ENCODE measurements around the gene CNN2.

Gene CNN2

DNA sequence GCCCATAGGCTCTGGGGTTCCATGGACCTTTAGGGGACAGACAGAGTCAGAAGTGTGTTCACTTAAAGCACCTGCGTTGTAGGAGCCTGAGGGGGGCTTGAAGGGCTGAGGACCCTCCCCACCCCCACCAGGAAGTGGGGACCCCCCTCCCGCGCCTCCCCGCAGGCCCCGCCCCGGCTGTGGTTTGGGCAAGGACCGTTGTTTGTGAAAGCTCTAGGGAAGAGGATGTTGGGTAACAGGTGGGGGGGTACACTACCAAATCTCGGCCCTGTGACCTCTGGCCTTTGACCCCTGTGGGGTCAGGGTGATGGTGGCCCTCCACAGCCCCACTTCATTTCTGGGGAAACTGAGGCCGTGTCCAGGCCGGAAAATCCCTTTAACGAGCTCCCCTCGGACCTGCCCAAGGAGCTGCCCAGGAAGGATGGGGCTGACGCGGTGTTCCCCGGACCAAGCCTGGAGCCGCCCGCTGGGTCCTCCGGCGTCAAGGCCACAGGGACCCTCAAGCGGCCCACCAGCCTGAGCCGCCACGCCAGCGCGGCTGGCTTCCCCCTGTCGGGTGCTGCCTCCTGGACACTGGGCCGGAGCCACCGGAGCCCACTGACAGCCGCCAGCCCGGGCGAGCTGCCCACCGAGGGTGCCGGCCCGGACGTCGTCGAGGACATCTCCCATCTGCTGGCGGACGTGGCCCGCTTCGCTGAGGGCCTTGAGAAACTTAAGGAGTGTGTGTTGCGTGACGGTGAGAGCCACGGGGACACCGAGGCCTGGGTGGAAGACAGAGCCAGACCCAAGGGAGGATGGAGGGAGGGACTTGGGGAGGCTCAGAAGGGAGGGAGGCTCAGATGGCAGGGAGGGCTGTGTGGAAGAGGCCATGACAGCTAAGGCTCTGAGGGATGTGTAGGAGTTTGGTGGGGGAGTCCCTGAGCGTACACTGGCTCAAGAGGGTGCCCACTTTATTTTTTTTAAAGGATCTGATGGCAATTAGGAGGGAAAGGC is 41.9 kb downstream of the CNN2 start:
- DNase-seq: peak; percentile 78

DNA sequence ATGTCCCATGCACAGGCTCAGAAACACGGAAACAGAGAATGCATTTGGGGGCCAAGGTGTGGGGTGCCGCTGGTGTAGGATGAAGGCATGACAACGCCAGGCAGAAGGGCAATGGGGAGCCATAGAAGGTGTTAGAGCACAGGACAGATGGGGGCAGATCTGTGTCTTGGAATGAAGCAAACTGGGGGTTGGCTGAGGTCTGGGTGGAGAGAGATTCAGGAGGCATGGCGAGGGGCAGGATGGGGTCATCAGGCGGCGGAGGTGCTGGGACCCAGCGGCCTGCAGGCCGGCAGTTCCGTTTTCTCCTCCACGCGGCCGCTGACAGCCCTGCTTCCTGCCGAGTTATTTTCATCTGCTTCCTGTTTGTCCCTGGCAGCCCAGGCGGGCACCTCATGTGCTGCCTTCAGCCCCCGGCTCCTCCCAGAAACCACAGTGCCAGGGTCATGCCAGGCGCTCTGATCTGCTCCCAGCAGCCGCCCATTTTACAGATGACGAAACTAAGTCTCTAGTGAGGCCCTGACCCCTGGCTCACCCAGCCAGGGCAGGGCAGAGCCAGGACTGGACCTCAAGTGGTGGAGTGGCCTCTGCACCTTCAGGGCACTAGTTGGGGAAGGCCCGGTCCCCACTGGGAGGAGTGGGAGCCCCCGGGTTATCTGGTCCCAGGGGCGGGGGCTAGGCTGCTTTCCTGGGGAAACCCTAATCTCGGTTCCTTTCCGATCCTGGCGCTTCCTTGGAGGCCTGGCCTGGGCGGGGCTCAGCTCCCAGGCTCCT is 42.8 kb downstream of the CNN2 start:
- DNase-seq: peak; percentile 71

DNA sequence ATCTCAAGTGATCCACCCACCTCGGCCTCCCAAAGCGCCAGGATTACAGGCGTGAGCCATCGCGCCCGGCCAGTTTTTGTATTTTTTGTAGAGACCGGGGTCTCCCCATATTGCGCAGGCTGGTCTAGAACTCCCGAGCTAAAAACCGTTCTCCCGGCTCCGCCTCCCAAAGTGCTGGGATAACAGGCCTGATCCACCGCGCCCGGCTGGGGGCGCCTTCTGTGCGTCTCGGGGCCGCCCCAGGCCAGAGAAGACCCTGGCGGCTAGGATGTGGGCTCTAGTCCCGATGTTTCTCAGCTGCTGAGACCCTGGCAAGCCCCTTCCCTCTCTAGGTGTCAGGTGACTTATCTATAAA is 44.1 kb downstream of the CNN2 start:
- no peak for DNase-seq

DNA sequence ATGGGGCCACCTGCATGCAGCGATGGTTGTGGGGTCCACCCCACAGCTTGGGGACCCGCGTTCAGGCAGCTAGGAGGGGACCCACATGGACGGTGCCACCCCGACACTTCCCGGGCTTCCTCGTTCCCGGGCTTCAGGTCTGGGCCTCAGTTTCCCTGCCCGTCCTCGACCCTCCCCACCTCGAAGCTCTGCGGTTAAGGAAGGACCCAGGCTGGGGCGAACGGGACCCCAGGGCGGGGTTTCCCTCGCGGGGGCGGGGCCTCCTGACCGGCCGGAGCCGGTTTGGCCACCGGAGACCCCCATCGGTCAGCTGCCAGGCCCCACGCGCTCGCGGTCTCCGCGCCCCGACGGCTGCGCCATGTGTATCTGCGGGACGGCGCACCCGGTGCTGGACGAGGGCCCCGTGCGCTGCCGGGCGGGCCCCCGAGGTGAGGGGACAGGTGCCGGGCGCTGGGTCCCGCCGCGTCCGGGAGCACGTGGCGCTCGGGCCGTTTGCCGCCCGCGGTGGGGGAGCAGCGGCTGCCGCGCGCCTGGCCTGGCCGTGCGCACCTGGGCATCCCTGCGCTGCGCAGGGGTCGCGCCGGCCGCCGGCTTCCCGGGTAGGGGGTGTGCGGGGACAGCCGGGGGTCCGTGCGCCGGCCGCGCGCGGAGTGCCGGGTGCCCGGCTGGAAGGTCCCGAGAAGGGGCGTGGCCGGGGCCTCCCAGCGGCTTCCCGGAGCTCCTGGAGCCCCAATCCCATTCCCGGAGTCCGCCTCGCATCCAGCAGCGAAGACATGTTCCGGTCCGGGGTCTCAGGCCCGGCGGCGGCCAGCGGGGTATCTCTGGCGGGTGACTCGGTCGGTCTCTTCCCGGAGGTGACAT is 44.8 kb downstream of the CNN2 start:
- DNase-seq: no peak

DNA sequence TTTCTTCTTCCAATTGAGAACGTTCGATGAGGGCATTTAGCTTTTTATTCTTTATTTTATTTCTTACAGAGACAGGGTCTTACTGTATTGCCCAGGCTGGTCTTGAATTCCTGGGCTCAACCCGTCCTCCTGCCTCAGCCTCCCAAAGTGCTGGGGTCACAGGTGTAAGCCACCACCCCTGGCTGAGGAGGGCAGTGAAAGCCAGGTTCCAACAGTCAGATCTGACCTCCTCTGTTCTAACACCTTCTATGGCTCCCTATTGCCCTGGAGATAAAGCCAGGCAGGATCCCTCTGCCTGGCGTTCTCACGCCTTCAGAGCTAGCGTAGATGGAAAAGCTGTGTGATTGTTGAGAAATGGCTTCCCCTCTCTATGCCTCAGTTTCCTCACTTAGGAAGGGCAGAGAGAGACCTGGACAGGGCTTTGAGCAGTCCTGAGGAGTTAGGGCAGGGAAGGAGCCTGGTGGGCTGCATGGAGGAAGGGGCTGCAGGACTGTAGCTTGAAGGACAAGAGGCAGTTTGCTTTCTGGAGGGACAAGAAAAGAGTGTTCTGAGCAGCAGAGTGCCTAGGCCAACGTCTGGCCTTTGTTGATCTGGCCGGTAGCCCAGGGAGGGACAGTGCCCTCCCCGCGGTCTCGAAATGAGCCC is 46.1 kb downstream of the CNN2 start:
- DNase-seq: no peak

DNA sequence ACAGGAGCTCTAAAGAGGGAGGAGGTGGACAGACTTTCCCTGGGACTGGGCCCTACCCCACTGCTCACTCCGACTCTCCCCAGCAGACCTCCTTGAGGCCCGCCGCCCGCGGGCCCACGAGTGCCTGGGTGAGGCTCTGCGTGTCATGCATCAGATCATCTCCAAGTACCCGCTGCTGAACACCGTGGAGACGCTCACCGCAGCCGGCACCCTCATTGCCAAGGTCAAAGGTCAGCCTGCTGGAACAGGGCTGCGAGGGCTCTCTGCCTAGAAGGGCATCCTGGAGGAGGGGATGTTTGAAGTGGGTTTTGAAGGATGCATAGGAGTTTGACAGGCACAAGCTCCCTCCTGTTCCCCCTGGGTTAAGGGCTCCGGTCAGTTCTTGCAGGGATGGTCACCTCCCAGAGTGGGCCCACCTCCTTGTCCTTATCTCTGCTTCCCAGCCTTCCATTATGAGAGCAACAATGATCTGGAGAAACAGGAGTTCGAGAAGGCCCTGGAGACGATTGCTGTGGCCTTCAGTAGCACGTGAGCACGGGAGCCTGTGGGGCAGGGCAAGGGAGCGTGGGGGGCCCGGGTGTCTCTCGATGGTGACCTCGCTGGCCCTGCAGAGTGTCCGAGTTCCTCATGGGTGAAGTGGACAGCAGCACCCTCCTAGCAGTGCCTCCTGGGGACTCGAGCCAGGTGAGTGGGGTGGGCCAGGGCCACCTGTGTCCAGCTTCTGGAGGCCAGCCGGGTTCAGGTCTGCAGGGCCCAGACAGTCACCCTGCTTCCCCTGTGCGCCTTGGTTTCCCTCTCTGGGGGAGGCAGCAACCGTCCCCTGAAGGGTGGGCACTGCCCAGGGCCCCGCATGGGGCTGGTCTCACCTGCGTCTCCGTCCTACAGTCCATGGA is 46.9 kb downstream of the CNN2 start:
- peak; percentile 31 for DNase-seq

DNA sequence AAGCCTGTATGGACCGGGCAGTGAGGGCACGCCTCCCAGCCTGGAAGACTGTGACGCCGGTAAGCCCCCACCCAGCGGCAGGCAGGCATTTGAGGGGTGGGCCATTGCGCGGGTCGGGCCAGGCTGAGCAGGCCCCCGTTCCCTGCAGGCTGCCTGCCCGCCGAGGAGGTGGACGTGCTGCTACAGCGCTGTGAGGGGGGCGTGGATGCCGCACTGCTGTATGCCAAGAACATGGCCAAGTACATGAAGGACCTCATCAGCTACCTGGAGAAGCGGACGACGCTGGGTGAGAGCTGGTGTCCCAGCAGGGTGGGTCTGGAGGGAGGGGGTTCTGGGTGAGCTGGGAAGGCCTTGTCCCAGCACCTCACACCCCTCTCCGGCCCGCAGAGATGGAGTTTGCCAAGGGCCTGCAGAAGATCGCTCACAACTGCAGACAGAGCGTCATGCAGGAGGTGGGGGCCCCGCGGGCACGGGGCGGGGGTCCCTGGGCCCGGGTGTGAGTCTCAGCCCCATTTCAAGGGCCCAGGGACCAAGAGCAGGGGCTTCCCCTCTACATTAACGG is 47.6 kb downstream of the CNN2 start:
- peak; percentile 37 for DNase-seq

DNA sequence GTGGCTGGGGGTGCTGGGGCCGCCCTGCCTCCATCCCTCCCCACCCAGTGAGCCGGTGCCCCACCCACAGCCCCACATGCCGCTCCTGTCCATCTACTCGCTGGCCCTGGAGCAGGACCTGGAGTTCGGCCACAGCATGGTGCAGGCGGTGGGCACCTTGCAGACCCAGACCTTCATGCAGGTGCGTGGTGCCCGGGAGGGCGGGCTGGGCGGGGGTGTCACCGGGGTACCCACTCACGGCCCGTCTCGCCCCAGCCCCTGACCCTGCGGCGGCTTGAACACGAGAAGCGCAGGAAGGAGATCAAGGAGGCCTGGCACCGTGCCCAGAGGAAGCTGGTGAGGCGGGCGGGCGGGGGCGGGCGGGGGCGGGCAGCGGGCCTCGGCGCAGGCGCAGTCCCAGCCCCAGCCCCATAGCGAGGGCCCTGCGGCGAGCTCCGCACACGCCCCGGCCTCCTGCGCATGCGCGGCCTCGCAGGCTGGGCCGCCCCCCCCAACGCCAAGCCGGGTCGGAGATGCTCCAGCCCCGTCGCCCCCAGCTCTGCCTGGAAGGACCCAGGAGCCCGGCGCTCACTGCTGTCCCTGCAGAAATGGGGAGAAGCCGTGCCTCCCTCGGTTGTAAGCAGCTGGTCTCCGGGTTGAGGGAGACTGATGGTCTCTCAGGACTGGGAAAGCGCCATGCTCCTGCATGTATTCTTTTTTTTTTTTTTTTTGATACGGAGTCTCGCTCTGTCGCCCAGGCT is 48.3 kb downstream of the CNN2 start:
- peak; percentile 91 for DNase-seq

DNA sequence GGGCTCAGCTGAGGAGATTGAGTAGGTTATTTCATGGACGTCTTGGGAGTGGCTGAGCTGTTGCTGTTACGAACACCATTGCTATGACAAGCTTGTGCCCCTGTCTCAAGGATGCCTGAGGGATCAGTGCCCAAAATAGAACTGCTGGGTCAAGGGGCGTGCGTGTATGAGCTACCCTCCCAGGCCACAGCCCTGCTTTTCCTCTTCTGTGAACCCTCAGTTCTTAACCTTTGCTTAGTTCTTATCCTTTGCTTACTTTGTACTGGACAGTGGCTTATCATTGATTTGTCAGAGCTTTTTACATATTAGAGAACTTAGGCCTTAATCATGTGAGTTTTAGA is 49.6 kb downstream of the CNN2 start:
- DNase-seq: no peak

DNA sequence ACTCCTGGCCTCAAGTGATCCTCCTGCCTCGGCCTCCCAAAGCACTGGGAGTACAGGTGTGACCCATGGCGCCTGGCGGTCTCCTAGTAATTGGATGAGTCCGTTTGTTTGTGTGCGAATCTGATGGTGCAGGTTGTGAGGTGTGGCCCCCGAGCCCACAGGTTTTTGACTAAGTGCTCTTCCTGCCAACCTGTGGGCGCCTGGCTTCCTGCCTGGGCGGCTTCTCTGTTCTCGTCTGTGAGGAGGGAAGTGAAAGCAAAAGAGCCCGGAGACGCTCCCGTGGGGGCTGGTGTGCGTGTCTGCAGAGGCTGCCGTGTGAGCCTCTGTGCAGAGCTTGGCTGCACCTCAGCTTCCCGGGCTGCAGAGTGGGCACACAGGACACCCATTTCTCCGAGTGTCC is 50.5 kb downstream of the CNN2 start:
- DNase-seq: peak; percentile 89

DNA sequence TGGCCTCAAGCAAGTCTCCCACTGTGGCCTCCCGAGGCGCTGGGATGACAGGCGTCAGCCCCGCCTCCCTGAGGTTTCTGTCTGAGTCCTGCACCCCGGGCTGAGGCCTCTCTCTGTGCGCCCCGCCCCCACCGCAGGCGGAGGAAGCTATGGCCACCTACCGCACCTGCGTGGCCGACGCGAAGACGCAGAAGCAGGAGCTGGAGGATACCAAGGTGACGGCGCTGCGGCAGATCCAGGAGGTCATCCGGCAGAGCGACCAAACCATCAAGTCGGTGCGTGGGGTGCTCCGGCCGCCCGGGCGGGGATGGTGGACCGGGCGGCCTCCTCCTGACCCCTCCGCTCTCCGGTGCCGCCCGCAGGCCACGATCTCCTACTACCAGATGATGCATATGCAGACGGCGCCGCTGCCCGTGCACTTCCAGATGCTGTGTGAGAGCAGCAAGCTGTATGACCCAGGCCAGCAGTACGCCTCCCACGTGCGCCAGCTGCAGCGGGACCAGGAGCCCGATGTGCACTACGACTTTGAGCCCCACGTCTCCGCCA is 53.2 kb downstream of the CNN2 start:
- DNase-seq: peak; percentile 84

DNA sequence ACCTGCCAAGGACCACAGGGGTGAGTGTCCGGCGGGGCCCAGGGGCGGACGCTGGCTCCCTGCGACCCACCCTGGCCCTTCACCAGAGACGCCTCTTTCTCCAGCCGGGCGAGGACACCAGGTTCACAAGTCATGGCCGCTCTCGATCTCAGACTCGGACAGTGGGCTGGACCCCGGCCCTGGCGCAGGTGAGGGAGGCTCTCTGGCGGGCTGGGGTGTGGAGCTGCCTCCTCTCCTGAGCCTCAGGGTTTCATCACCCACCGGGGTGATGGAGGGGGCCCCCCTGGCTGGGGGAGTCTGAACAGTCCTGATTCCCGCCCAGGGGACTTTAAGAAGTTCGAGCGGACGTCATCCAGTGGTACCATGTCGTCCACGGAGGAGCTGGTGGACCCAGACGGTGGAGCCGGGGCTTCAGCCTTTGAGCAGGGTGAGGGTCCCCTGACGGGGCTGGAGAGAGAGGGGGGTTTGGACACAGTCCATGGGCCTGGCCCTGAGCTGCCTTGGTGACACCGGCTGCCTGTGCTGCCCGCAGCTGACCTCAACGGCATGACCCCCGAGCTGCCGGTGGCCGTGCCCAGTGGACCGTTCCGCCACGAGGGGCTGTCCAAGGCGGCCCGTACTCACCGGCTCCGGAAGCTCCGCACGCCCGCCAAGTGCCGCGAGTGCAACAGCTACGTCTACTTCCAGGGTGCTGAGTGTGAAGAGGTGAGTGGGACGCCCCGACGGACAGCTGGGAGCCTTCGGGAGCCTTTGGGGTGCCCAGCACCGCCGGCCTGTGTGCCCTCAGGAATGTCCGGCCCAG is 54.2 kb downstream of the CNN2 start:
- no peak for DNase-seq

DNA sequence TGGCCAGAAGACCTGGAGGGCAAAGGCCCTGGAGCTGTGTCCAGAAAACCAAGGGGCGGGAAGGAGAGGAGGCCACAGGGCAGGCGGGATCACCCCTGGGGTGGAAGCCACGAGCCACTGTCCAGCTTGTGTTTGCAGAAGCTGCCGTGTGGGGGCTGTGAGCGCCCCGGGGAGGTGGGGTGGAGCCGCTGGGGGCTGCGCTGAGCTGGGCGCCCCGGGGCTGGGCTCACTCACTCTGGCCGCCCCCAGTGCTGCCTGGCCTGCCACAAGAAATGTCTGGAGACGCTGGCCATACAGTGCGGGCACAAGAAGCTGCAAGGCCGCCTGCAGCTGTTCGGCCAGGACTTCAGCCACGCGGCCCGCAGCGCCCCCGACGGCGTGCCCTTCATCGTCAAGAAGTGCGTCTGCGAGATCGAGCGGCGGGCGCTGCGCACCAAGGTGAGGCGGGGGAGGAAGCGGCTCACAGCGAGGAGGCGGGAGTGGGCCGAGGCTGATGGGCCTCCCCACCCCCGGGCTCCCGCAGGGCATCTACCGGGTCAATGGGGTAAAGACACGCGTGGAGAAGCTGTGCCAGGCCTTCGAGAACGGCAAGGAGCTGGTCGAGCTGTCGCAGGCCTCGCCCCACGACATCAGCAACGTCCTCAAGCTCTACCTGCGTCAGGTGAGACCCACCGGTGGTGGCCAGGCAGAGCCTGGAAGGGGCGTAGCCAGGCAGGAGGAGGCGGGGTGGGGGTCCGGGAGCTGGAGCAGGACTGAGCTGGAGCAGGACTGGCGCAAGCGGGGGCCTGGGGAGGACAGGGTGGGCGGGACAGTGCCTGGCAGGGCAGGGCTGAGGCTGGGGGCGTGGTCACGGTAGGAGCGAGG is 55.1 kb downstream of the CNN2 start:
- no peak for DNase-seq

DNA sequence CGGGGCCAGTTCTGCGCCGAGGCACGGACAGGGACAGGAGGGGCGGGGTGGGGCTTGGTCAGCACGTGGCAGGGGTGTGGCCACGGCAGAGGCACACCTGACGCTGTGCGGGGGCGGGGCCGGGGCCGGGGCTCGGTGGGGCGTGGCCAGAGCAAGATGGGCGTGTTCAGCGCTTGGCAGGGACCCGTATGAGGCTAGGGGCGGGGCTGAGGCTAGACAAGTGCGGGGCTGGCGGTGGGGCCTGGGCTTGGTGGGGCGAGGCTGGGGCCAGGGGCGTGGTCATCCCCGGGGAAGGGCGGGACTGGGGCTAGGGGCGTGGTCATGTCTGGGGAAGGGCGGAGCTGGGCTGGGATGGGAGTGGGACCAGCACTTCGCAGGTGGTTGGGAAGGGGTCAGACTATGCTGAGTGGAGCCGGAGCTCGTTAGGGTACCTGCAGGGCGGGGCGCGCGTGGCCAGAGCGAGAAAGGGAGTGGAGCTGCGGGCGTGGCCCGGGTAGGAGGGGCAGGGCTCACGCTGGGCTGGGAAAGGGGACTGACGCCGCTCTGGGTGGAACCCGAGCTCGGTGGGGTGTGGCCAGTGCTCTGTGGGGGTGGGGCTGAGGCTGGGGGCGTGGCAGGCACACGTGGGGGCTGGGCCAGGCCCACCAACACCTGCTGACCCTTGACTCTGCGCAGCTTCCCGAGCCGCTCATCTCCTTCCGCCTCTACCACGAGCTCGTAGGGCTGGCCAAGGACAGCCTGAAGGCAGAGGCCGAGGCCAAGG is 55.9 kb downstream of the CNN2 start:
- DNase-seq: peak; percentile 91

DNA sequence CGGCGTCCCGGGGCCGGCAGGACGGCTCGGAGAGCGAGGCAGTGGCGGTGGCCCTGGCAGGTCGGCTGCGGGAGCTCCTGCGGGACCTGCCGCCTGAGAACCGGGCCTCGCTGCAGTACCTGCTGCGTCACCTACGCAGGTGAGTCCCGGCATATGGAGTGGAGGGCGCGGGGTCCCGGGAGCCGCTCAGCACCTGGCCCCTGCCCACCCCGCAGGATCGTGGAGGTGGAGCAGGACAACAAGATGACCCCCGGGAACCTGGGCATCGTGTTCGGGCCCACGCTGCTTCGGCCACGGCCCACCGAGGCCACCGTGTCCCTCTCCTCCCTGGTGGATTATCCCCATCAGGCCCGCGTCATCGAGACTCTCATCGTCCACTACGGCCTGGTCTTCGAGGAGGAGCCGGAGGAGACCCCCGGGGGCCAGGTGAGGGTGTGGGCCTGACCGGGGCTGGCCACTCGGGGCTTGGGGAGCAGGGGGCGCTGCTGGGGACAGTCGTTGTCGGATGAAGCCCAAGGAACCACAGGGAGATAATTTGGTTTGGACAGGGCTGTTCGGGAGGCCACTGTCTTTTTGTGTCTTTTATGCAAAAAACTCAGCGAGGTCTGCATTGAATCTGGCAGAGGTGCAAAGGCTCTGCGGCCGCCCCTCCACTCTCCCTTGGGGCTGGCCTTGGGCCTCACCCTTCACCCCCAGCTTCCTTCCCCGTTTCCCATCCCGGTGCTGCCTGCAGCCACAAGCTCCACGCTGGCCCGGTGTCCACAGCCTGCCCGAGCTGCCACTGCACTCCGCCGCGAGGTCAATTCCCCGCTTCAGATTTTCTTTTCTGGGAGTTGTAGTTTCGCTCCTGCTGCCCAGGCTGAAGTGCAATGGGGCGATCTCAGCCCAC is 56.8 kb downstream of the CNN2 start:
- DNase-seq: no peak

Data from stimulated activated CD8-positive, alpha-beta memory T cell treated with anti-CD3 and anti-CD28 coated beads, Interleukin-4, amount 100 ng/mL, for 48 hours (primary cell).